Endothelial cell of umbilical vein (primary cell): Measurements from ENCODE around the gene PRKACG. TPM values are rescaled to one million over a fixed set of nuclear protein-coding genes. Genes with fewer than 3 reads are reported as not detected.

Source experiments
- BruUV-seq: library from RNA; stranded (reverse); fragments of 400-500 nt; replicated peaks from 2 replicates; lab custom pipeline; 2021; lab: Mats Ljungman, UMichigan
- CTCF ChIA-PET: fragments of 300-600, 350-600 bp; sonication (Branson Sonifier 250); formaldehyde crosslinking; loops from one replicate; lab custom pipeline; 2021; ENCODE audit warnings: antibody characterized with exemption, inconsistent platforms; lab: Charles Lee
- POLR2A ChIA-PET: fragments of 300-600, 350-600 bp; sonication (Branson Sonifier 250); formaldehyde crosslinking; loops from one replicate; lab custom pipeline; 2021; ENCODE audit warnings: antibody characterized with exemption, inconsistent platforms; lab: Charles Lee
- DNase-seq: peaks from one replicate; pipeline ENCODE4 v3.0.0-alpha.2; 2011; ENCODE audit warnings: low read depth, low spot score
- FAIRE-seq: peaks from 2 replicates; lab custom pipeline; 2011; peaks lifted over from hg19 to GRCh38; lab: Jason Lieb, UNC
- H2AFZ ChIP-seq: 2 replicates; pipeline ENCODE4 v1.6.0; 2012; ENCODE audit warnings: low read depth, low read length, control low read depth, inconsistent platforms
- H3K27ac ChIP-seq: 2 replicates; pipeline ENCODE4 v1.5.1; 2011; ENCODE audit warnings: low read depth, mild to moderate bottlenecking, control low read depth, low read length, moderate library complexity; ENCODE audit not compliant: insufficient read depth
- H3K27me3 ChIP-seq, 2 experiments: 2 replicates each; pipeline versions ENCODE4 v1.6.0 to v1.6.1; 2011; ENCODE audit warnings: low read length in 2 of 2, mixed read lengths in 1 of 2; ENCODE audit not compliant: control insufficient read depth in 2 of 2, insufficient read depth in 2 of 2
- H3K36me3 ChIP-seq, 2 experiments: 2 replicates in 1 of 2; 3 replicates in 1 of 2; pipeline ENCODE4 v1.5.1; 2011; ENCODE audit warnings: low read length in 2 of 2, mild to moderate bottlenecking in 1 of 2, moderate library complexity in 1 of 2; ENCODE audit not compliant: control insufficient read depth in 2 of 2, insufficient read depth in 2 of 2; ENCODE audit errors: extremely low read depth in 1 of 2
- H3K4me1 ChIP-seq: 3 replicates; pipeline ENCODE4 v1.5.1; 2011; ENCODE audit warnings: mild to moderate bottlenecking, low read length; ENCODE audit not compliant: control insufficient read depth, insufficient read depth; ENCODE audit errors: extremely low read depth
- H3K4me2 ChIP-seq: 2 replicates; pipeline ENCODE4 v1.6.1; 2011; ENCODE audit warnings: low read length, control low read depth, mixed read lengths; ENCODE audit not compliant: insufficient read depth
- H3K4me3 ChIP-seq, 3 experiments: fragments of 200-600 bp in 1 of 3; sonication (generic), shearing (Covaris generic) in 1 of 3; replicated peaks in 1 of 3; 2 replicates each; pipeline ENCODE4 v1.5.1; 2011 to 2016; ENCODE audit warnings: control low read depth in 3 of 3, low read length in 3 of 3, mild to moderate bottlenecking in 2 of 3, inconsistent platforms in 1 of 3, low read depth in 1 of 3, moderate library complexity in 1 of 3; ENCODE audit not compliant: insufficient read depth in 1 of 3
- H3K79me2 ChIP-seq: 2 replicates; pipeline ENCODE4 v1.6.0; 2012; ENCODE audit warnings: low read length, inconsistent platforms; ENCODE audit not compliant: control insufficient read depth, insufficient read depth
- H3K9ac ChIP-seq: replicated peaks from 2 replicates; pipeline ENCODE3; 2011; ENCODE audit warnings: low read length, control low read depth; ENCODE audit not compliant: insufficient read depth; ENCODE audit errors: extremely low read depth
- H3K9me1 ChIP-seq: replicated peaks from 3 replicates; pipeline ENCODE4 v1.6.0; 2011; ENCODE audit warnings: mild to moderate bottlenecking, low read length; ENCODE audit not compliant: control insufficient read depth, insufficient read depth; ENCODE audit errors: extremely low read depth
- H3K9me3 ChIP-seq: replicated peaks from 2 replicates; pipeline ENCODE4 v1.5.1; 2012; ENCODE audit warnings: low read length, inconsistent platforms; ENCODE audit not compliant: control insufficient read depth, insufficient read depth
- H4K20me1 ChIP-seq: replicated peaks from 2 replicates; pipeline ENCODE3; 2011; ENCODE audit warnings: mild to moderate bottlenecking, low read length; ENCODE audit not compliant: control insufficient read depth, insufficient read depth; ENCODE audit errors: extremely low read depth
- CTCF ChIP-seq, 2 donors: IDR thresholded peaks; 1 replicate in 1 of 2; 2 replicates in 1 of 2; pipeline ENCODE4 v1.5.1; 2011; ENCODE audit warnings: low read length in 2 of 2, mild to moderate bottlenecking in 2 of 2, moderate library complexity in 2 of 2, control low read depth in 1 of 2, inconsistent platforms in 1 of 2, low read depth in 1 of 2; ENCODE audit not compliant: insufficient read depth in 1 of 2; ENCODE audit errors: extremely low read depth in 1 of 2
- EZH2 ChIP-seq: IDR thresholded peaks from 2 replicates; pipeline ENCODE4 v1.6.1; 2012; ENCODE audit warnings: borderline replicate concordance, low read depth, mild to moderate bottlenecking, moderate library complexity, low read length, inconsistent platforms; ENCODE audit not compliant: severe bottlenecking
- FOS ChIP-seq: IDR thresholded peaks from 2 replicates; pipeline ENCODE4 v1.6.1; 2011; ENCODE audit warnings: mild to moderate bottlenecking, low read length, moderate library complexity, borderline replicate concordance; ENCODE audit not compliant: insufficient read depth
- GATA2 ChIP-seq: IDR thresholded peaks from 2 replicates; pipeline ENCODE4 v1.7.0; 2011; ENCODE audit warnings: low read depth, mild to moderate bottlenecking, moderate library complexity, mixed read lengths, low read length; ENCODE audit not compliant: insufficient read length, insufficient read depth
- JUN ChIP-seq: IDR thresholded peaks from 2 replicates; pipeline ENCODE4 v1.6.1; 2011; ENCODE audit warnings: borderline replicate concordance, low read depth; ENCODE audit not compliant: insufficient read length, insufficient read depth
- MAX ChIP-seq: IDR thresholded peaks from 2 replicates; pipeline ENCODE4 v1.6.1; 2011; ENCODE audit not compliant: insufficient read depth, insufficient read length
- MYC ChIP-seq: IDR thresholded peaks from one replicate; pipeline ENCODE4 v1.6.1; 2011; ENCODE audit warnings: mild to moderate bottlenecking, low read depth, low read length
- POLR2A ChIP-seq: IDR thresholded peaks from 2 replicates; pipeline ENCODE4 v1.6.1; 2012; ENCODE audit warnings: low read depth, mild to moderate bottlenecking, control low read depth, low read length
- POLR2AphosphoS5 ChIP-seq: IDR thresholded peaks from 2 replicates; pipeline ENCODE4 v1.6.1; 2012; ENCODE audit warnings: low read depth, mild to moderate bottlenecking, control low read depth, low read length, moderate library complexity; ENCODE audit not compliant: insufficient read depth
- dilution Hi-C: fragments of 300-500 bp; cut with MboI; formaldehyde crosslinking; loops from one replicate; pipeline ENCODE4 v1.15.0; 2019; ENCODE audit warnings: low sequenced_read_pairs; ENCODE audit not compliant: extremely low pct_ligation_motif_present
- intact Hi-C: fragments of 100-400 bp; cut with micrococcal nuclease; formaldehyde crosslinking; loops from one replicate; pipeline ENCODE4 v1.10.0; 2022
- polyA plus RNA-seq, 4 experiments: library from polyadenylated mRNA; depleted of rRNA in 3 of 4; stranded (reverse) in 3 of 4; unstranded in 1 of 4; fragments of >200 nt; gene quantifications; 2 replicates each; pipeline versions ENCODE4 v1.2.1 to v1.2.3, GENCODE V29; 2011 to 2012; ENCODE audit warnings: missing spikeins in 1 of 4
- total RNA-seq: library from RNA; stranded (reverse); gene quantifications from 2 replicates; pipeline ENCODE4 v1.2.3, GENCODE V29; 2021

PRKACG gene
- total and polyA plus RNA-seq, 2 donors (not counting 3 experiments of a cell fraction or from before 2014, with no cell fraction given): not detected

GRCh38 chr9:68974901-68975300, 39.0 kb downstream of the PRKACG start:
- Histone ChIP-seq H3K9ac (no peak overlapping the region), H3K9me3 (no peaks in the 10 kb centered on the region), H3K79me2 (no peaks in the 10 kb centered on the region), H2AFZ (no peak overlapping the region), H3K27me3 (no peaks in the 10 kb centered on the region), H3K4me1 (no peaks in the 10 kb centered on the region), H4K20me1 (no peaks in the 10 kb centered on the region), H3K4me3 (no peak overlapping the region), H3K9me1 (no peaks in the 10 kb centered on the region), H3K27ac (no peak overlapping the region), H3K4me2 (no peak overlapping the region), H3K36me3 (no peaks in the 10 kb centered on the region)
- intact Hi-C loops (no loop called here), dilution Hi-C loops (no loop called here)
- ChIA-PET CTCF (interaction anchor here (1.7 kb wide), 1 partner anchor 11 kb away, joined by 3 read pairs; no protein-coding TSS in a partner anchor), POLR2A (no interaction called here)
- no peak for DNase-seq
- FAIRE-seq: no peak
- BruUV-seq: no TSS peak
- TF ChIP-seq POLR2A (no peak), CTCF (IDR thresholded peaks at IDR 0.05; ENCODE audit: extremely low read depth in 1 of 2, insufficient read depth in 1 of 2, low read depth in 1 of 2, low read length in 2 of 2) (no peak), JUN (no peak)

- H3K27ac ChIP-seq: no peak overlapping the region
- BruUV-seq: no TSS peak
- ChIA-PET CTCF (interaction anchor here (1.7 kb wide), 1 partner anchor 11 kb away, joined by 3 read pairs; no protein-coding TSS in a partner anchor), POLR2A (no interaction called here)
- H3K9ac ChIP-seq: no peak overlapping the region
- H3K4me1 ChIP-seq: no peaks in the 10 kb centered on the region
- intact Hi-C loops (no loop called here), dilution Hi-C loops (no loop called here)
- H3K4me3 ChIP-seq: no peak overlapping the region
- H3K9me3 ChIP-seq: no peaks in the 10 kb centered on the region
- TF ChIP-seq MAX (no peak), GATA2 (no peak), POLR2A (no peak), EZH2 (no peak), MYC (no peak), FOS (no peak), POLR2AphosphoS5 (no peak), JUN (no peak), CTCF (IDR thresholded peaks at IDR 0.05; ENCODE audit: extremely low read depth in 1 of 2, insufficient read depth in 1 of 2, low read depth in 1 of 2, low read length in 2 of 2) (no peak)
- no peaks in the 10 kb centered on the region for H3K36me3 ChIP-seq
- H3K9me1 ChIP-seq: no peaks in the 10 kb centered on the region
- H4K20me1 ChIP-seq: no peaks in the 10 kb centered on the region
- H3K4me2 ChIP-seq: no peak overlapping the region
- no peaks in the 10 kb centered on the region for H3K79me2 ChIP-seq
- H2AFZ ChIP-seq: no peak overlapping the region
- DNase-seq (no peak), FAIRE-seq (no peak)
- H3K27me3 ChIP-seq: no peaks in the 10 kb centered on the region
Observed at GRCh38 chr9:68974431-68974830, 39.5 kb downstream of the PRKACG start.
